Karpas-422 (cell line): ENCODE results near the gene HK1. TPM values are rescaled to one million over a fixed set of nuclear protein-coding genes. Genes with fewer than 3 reads are reported as not detected.
"Not testable (repeated sequence)": the region's sequence is repeated elsewhere in the genome, so short reads cannot be mapped to it uniquely, and the experiment has no call there.

Experiments used
- DNase-seq: peaks from one replicate; pipeline ENCODE4 v3.0.0-alpha.2; 2015
- H2AFZ ChIP-seq: fragments of 200-600 bp; sonication (generic); 2 replicates; pipeline ENCODE4 v1.6.1; 2014; ENCODE audit warnings: antibody characterized with exemption, low read length, mixed read lengths
- H3K27ac ChIP-seq: fragments of 200-600 bp; sonication (generic); 2 replicates; pipeline ENCODE4 v1.5.1; 2014; ENCODE audit warnings: mild to moderate bottlenecking, low read length, moderate library complexity
- H3K27me3 ChIP-seq: fragments of 200-600 bp; sonication (generic); 2 replicates; pipeline ENCODE4 v1.6.1; 2014; ENCODE audit warnings: low read length, mixed read lengths
- H3K36me3 ChIP-seq: fragments of 200-600 bp; sonication (generic); 2 replicates; pipeline ENCODE4 v1.6.1; 2014; ENCODE audit warnings: low read length, mixed read lengths; ENCODE audit not compliant: insufficient read depth
- H3K4me1 ChIP-seq: fragments of 200-600 bp; sonication (generic); 2 replicates; pipeline ENCODE4 v1.6.1; 2014; ENCODE audit warnings: mild to moderate bottlenecking, low read length, mixed read lengths
- H3K4me2 ChIP-seq: fragments of 200-600 bp; sonication (generic); 2 replicates; pipeline ENCODE4 v1.6.1; 2014; ENCODE audit warnings: low read length, low read depth, mild to moderate bottlenecking; ENCODE audit not compliant: poor library complexity, severe bottlenecking
- H3K4me3 ChIP-seq: fragments of 200-600 bp; sonication (generic); 2 replicates; pipeline ENCODE4 v1.5.1; 2014; ENCODE audit warnings: mild to moderate bottlenecking, antibody characterized with exemption, low read length, mixed read lengths
- H3K79me2 ChIP-seq: fragments of 200-600 bp; sonication (generic); 2 replicates; pipeline ENCODE4 v1.6.1; 2014; ENCODE audit warnings: mild to moderate bottlenecking, low read length, mixed read lengths
- H3K9ac ChIP-seq: fragments of 200-600 bp; sonication (generic); 2 replicates; pipeline ENCODE4 v1.6.0; 2014; ENCODE audit warnings: low read length
- H3K9me2 ChIP-seq: fragments of 200-600 bp; sonication (generic), shearing (Covaris generic); replicated peaks from 2 replicates; pipeline ENCODE4 v1.6.0; 2014; ENCODE audit warnings: mild to moderate bottlenecking, low read length, moderate library complexity; ENCODE audit not compliant: insufficient read depth
- H3K9me3 ChIP-seq: fragments of 300-700, 200-600 bp; sonication (generic); 2 replicates; pipeline ENCODE4 v1.6.1; 2014; ENCODE audit warnings: low read length, mixed read lengths
- H4K20me1 ChIP-seq: fragments of 200-600 bp; sonication (generic); 2 replicates; pipeline ENCODE4 v1.6.1; 2014; ENCODE audit warnings: mild to moderate bottlenecking, antibody characterized with exemption, low read length, low read depth; ENCODE audit not compliant: insufficient read depth
- total RNA-seq: library from RNA; depleted of rRNA; stranded (reverse); fragments of >200 nt; shearing (Covaris generic); gene quantifications from 2 replicates; pipeline ENCODE4 v1.2.3, GENCODE V29; 2014; ENCODE audit warnings: low replicate concordance

HK1 gene
- total RNA-seq, 1 experiment from 2014 or later = 54.6 TPM

DNA sequence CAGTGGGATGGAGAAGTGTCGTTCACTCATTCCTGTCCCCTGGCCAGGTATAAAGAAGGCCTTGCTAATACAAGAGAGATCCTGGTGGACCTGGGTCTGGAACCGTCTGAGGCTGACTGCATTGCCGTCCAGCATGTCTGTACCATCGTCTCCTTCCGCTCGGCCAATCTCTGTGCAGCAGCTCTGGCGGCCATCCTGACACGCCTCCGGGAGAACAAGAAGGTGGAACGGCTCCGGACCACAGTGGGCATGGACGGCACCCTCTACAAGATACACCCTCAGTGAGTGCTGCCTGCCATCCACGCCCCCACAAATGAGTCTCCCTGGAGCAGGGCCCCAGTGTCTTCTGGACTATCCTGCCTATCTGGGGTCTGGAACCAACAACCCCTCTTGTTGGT is 31.0 kb upstream of the HK1 start:
- Histone ChIP-seq H3K27ac (no peak overlapping the region), H3K36me3 (no peaks in the 10 kb centered on the region), H4K20me1 (no peaks in the 10 kb centered on the region), H3K9ac (no peak overlapping the region), H3K9me2 (no peaks in the 10 kb centered on the region), H3K4me1 (no peaks in the 10 kb centered on the region), H2AFZ (no peak overlapping the region), H3K4me3 (no peak overlapping the region), H3K27me3 (no peaks in the 10 kb centered on the region), H3K9me3 (no peaks in the 10 kb centered on the region), H3K79me2 (no peaks in the 10 kb centered on the region), H3K4me2 (no peak overlapping the region)
- DNase-seq = no peak

DNA sequence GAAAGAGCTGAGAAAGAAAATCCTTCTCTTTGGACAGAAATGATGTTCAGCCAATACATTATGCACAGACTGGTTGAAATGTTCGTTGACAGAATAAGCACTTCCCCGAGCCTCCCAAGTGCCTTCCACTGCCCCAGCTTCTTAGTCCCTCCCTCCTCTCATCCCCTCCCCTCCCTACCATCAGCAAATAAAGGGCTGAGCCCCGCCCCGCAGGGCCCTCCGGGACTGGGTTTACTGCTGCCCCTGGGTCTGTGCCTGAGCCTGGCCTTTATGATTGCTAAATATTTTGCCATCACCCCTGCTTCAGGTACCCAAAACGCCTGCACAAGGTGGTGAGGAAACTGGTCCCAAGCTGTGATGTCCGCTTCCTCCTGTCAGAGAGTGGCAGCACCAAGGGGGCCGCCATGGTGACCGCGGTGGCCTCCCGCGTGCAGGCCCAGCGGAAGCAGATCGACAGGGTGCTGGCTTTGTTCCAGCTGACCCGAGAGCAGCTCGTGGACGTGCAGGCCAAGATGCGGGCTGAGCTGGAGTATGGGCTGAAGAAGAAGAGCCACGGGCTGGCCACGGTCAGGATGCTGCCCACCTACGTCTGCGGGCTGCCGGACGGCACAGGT is 30.1 kb upstream of the HK1 start:
- no peaks in the 10 kb centered on the region for H3K9me2 ChIP-seq
- no peak for DNase-seq
- no peaks in the 10 kb centered on the region for H3K36me3 ChIP-seq
- no peak overlapping the region for H3K4me3 ChIP-seq
- H4K20me1 ChIP-seq = no peaks in the 10 kb centered on the region
- H3K79me2 ChIP-seq = no peaks in the 10 kb centered on the region
- H3K27ac ChIP-seq = no peak overlapping the region
- H3K27me3 ChIP-seq = no peaks in the 10 kb centered on the region
- H3K4me2 ChIP-seq = no peak overlapping the region
- H2AFZ ChIP-seq = no peak overlapping the region
- no peaks in the 10 kb centered on the region for H3K4me1 ChIP-seq
- no peak overlapping the region for H3K9ac ChIP-seq
- no peaks in the 10 kb centered on the region for H3K9me3 ChIP-seq

DNA sequence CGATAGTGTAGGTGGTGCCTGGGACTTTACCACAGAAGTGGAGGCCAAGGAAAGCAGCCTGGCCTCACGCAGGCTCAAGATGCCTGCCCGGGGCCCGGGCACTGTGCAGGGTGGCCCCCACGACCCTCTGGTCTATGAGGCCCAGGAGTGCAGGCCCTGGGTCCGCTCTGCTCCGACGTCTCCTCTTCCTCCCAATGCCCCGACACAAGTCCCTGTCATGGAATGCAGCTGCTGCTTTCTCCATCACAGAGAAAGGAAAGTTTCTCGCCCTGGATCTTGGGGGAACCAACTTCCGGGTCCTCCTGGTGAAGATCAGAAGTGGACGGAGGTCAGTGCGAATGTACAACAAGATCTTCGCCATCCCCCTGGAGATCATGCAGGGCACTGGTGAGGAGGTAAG is 28.3 kb upstream of the HK1 start:
- H3K9ac ChIP-seq = no peak overlapping the region
- no peaks in the 10 kb centered on the region for H3K9me2 ChIP-seq
- H3K79me2 ChIP-seq = no peaks in the 10 kb centered on the region
- no peak overlapping the region for H2AFZ ChIP-seq
- no peaks in the 10 kb centered on the region for H3K9me3 ChIP-seq
- no peaks in the 10 kb centered on the region for H3K4me1 ChIP-seq
- H3K4me2 ChIP-seq = no peak overlapping the region
- H3K27ac ChIP-seq = no peak overlapping the region
- no peak for DNase-seq
- H3K27me3 ChIP-seq = no peaks in the 10 kb centered on the region
- H4K20me1 ChIP-seq = no peaks in the 10 kb centered on the region
- no peak overlapping the region for H3K4me3 ChIP-seq
- H3K36me3 ChIP-seq = no peaks in the 10 kb centered on the region

DNA sequence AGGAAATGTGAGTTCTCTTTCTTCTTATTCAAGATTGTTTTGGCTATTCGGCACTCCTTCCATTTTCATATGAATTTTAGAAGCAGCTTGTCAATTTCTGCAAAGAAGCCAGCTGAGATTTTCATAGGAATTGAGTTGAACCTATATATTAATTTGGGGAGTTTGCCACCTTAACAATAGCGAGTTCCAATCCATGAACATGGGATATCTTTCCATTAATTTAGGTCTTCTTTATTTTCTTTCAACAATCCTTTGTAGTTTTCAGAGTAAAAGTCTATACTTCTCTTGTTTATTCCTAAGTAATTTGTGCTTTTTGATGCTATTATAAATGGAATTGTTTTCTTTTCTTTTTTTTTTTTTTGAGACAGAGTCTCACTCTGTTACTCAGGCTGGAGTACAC is 26.9 kb upstream of the HK1 start:
- H3K36me3 ChIP-seq, H3K4me1 ChIP-seq, H3K27ac ChIP-seq, H3K4me3 ChIP-seq, H3K4me2 ChIP-seq, DNase-seq, H2AFZ ChIP-seq, H3K9me3 ChIP-seq, H3K9ac ChIP-seq, H3K27me3 ChIP-seq, H3K79me2 ChIP-seq, H3K9me2 ChIP-seq, H4K20me1 ChIP-seq: not testable (repeated sequence)

DNA sequence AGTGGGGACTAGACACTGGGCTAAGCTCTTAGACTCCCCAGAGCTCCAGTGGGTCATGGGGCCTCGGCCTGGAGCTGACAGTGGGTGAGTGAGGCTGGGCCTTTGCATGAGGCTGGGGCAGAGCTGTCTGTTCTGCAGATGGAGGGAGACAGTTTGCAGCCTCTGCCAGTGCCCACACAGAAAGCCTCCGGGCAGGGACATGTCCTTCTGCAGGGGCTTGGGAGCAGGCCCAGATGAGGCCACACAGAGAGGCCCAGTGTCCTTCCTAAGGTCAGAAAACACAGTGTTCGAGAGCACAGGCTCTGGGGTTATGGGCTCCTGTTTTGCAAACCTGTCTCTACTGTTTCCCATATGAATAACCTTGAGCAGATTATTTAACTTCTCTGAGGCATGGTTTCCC is 25.1 kb upstream of the HK1 start:
- H2AFZ ChIP-seq = no peak overlapping the region
- H3K9me3 ChIP-seq = no peaks in the 10 kb centered on the region
- H3K4me1 ChIP-seq = no peaks in the 10 kb centered on the region
- no peaks in the 10 kb centered on the region for H3K36me3 ChIP-seq
- H4K20me1 ChIP-seq = no peaks in the 10 kb centered on the region
- DNase-seq = no peak
- no peak overlapping the region for H3K4me2 ChIP-seq
- H3K27me3 ChIP-seq = no peaks in the 10 kb centered on the region
- H3K27ac ChIP-seq = no peak overlapping the region
- no peaks in the 10 kb centered on the region for H3K9me2 ChIP-seq
- no peak overlapping the region for H3K4me3 ChIP-seq
- no peaks in the 10 kb centered on the region for H3K79me2 ChIP-seq
- H3K9ac ChIP-seq = no peak overlapping the region

DNA sequence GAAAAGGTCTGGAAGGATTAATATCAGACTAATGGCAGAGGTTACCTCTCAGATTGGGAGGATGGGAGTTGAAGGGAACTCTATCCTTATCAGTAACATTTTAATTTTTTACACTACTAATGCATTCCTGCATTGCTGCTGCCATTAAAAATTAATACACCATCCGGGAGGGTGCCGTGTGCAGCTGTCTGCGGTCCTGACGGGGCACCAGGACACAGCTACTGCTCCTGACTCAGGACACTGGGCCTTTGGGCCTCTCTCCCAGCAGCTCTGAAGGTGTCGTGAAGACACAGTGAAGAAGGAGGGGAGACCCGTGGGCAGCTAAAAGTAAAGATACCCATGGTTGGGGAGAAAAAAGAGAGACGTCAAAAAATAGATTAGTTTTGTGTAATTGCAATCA is 23.4 kb upstream of the HK1 start:
- Histone ChIP-seq H2AFZ (no peak overlapping the region), H3K9me3 (no peaks in the 10 kb centered on the region), H3K27ac (no peak overlapping the region), H3K4me2 (no peak overlapping the region), H3K4me3 (no peak overlapping the region), H3K79me2 (no peaks in the 10 kb centered on the region), H3K9me2 (no peaks in the 10 kb centered on the region), H3K27me3 (no peaks in the 10 kb centered on the region), H3K4me1 (no peaks in the 10 kb centered on the region), H4K20me1 (no peaks in the 10 kb centered on the region), H3K9ac (no peak overlapping the region), H3K36me3 (no peaks in the 10 kb centered on the region)
- no peak for DNase-seq

DNA sequence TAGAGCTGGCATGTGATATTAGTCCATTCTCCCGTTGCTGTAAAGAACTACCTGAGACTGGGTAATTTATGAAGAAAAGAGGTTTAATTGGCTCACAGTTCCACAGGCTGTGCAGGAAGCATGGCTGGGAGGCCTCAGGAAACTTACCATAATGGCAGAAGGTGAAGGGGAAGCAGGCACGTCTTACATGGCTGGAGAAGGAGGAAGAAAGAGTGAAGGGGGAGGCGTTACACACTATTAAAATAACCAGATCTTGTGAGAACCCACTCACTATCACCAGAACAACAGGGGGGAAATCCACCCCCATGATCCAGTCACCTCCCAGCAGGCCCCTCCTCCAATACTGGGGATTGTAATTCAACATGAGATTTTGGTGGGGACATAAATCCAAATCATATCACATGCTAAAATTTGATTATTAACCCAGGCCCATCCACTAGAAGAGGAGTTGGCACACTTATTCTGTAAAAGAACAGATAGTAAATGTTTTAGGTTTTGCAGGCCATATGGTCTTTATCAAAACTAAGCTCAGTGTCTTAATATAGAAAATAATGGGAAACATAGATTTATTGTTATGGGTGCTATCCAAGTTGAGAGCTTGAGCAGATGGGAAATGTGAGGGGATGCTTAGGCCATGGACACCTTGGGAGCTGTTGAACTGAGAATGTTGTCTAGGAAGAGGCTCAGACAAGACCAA is 18.6 kb upstream of the HK1 start:
- no peak overlapping the region for H3K4me2 ChIP-seq
- no peak for DNase-seq
- H2AFZ ChIP-seq = no peak overlapping the region

DNA sequence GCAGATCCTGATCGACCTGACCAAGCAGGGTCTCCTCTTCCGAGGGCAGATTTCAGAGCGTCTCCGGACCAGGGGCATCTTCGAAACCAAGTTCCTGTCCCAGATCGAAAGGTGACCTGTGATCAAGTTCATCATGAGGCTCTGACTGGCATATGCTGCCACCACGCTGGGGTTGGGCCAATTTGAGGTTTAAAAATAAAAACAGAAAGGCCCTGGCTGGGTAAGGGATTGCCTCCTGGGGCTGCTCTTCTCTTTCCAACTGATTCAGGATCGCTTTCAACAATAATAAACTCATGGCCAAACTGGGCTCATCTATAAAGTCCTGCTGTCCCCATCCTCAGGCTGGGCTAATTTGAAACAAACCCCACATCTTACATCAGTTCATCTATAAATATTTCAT is 17.1 kb upstream of the HK1 start:
- H3K9ac ChIP-seq = no peak overlapping the region
- no peak overlapping the region for H3K4me2 ChIP-seq
- no peaks in the 10 kb centered on the region for H3K27me3 ChIP-seq
- H3K9me2 ChIP-seq = no peaks in the 10 kb centered on the region
- H4K20me1 ChIP-seq = no peaks in the 10 kb centered on the region
- no peak overlapping the region for H3K27ac ChIP-seq
- H3K4me3 ChIP-seq = no peak overlapping the region
- no peaks in the 10 kb centered on the region for H3K9me3 ChIP-seq
- DNase-seq = no peak
- no peaks in the 10 kb centered on the region for H3K79me2 ChIP-seq
- no peaks in the 10 kb centered on the region for H3K4me1 ChIP-seq
- H3K36me3 ChIP-seq = no peaks in the 10 kb centered on the region
- H2AFZ ChIP-seq = no peak overlapping the region

More for the DNA sequence above, 18.6 kb upstream of the HK1 start:
- Histone ChIP-seq H3K4me3 (no peak overlapping the region), H3K9me2 (no peaks in the 10 kb centered on the region), H3K27me3 (no peaks in the 10 kb centered on the region), H3K36me3 (no peaks in the 10 kb centered on the region), H4K20me1 (no peaks in the 10 kb centered on the region), H3K4me1 (no peaks in the 10 kb centered on the region), H3K79me2 (no peaks in the 10 kb centered on the region), H3K27ac (no peak overlapping the region), H3K9me3 (no peaks in the 10 kb centered on the region), H3K9ac (no peak overlapping the region)
